HepG2 (cell line): ENCODE results near the gene FGA. TPM values are rescaled to one million over a fixed set of nuclear protein-coding genes. Genes with fewer than 3 reads are reported as not detected.
A peak's percentile ranks its signal among the peaks of the same experiment; 100 is the strongest.

Experiments used
- BRD4 ChIP-seq: sonication (generic); formaldehyde crosslinking; IDR thresholded peaks from 2 replicates; pipeline ENCODE4 v1.4.0; 2020; ENCODE audit warnings: missing genetic modification reagents
- CREM ChIP-seq, 2 experiments: sonication (generic) in 1 of 2; formaldehyde crosslinking in 1 of 2; IDR thresholded peaks; 2 replicates each; pipeline versions ENCODE4 v1.4.0 to v1.6.1; 2016 to 2020; ENCODE audit warnings: antibody characterized with exemption in 1 of 2, mild to moderate bottlenecking in 1 of 2, missing genetic modification reagents in 1 of 2
- FOSL2 ChIP-seq: sonication (generic); formaldehyde crosslinking; IDR thresholded peaks from 2 replicates; pipeline ENCODE4 v1.4.0; 2020; ENCODE audit warnings: missing genetic modification reagents
- FOXO4 ChIP-seq: sonication (generic); formaldehyde crosslinking; conservative IDR thresholded peaks from 2 replicates; pipeline ENCODE4 v1.8.1; 2023; ENCODE audit warnings: missing genetic modification reagents
- HOXA3 ChIP-seq: sonication (generic); formaldehyde crosslinking; IDR thresholded peaks from 2 replicates; pipeline ENCODE4 v1.5.0; 2020; ENCODE audit warnings: missing genetic modification reagents
- ISL2 ChIP-seq: sonication (generic); formaldehyde crosslinking; IDR thresholded peaks from 2 replicates; pipeline ENCODE4 v1.5.0; 2020; ENCODE audit warnings: missing genetic modification reagents
- KLF6 ChIP-seq: IDR thresholded peaks from 2 replicates; pipeline ENCODE4 v1.8.0; 2016; ENCODE audit warnings: missing biosample characterization, missing genetic modification reagents
- NONO ChIP-seq, 2 experiments: fragments of 450-650 bp in 1 of 2; sonication (generic) in 1 of 2; formaldehyde crosslinking in 1 of 2; IDR thresholded peaks in 1 of 2; conservative IDR thresholded peaks in 1 of 2; 2 replicates each; pipeline versions ENCODE4 v1.6.1 to v1.8.0; 2017 to 2022; ENCODE audit warnings: mild to moderate bottlenecking in 1 of 2, missing genetic modification reagents in 1 of 2, moderate library complexity in 1 of 2
- POGK ChIP-seq: sonication (generic); formaldehyde crosslinking; conservative IDR thresholded peaks from 2 replicates; pipeline ENCODE4 v1.8.0; 2022; ENCODE audit warnings: mild to moderate bottlenecking, moderate library complexity, missing genetic modification reagents
- POLR2A ChIP-seq, 2 experiments: IDR thresholded peaks; 2 replicates each; pipeline ENCODE4 v1.6.1; 2011; ENCODE audit warnings: low read depth in 2 of 2, low read length in 2 of 2, mild to moderate bottlenecking in 1 of 2, moderate library complexity in 1 of 2; ENCODE audit not compliant: insufficient read depth in 1 of 2
- RBFOX2 ChIP-seq: fragments of 200-400 bp; formaldehyde crosslinking; IDR thresholded peaks from 2 replicates; pipeline ENCODE4 v1.6.1; 2017; ENCODE audit warnings: low read depth, mild to moderate bottlenecking, low read length
- SALL1 ChIP-seq: sonication (generic); formaldehyde crosslinking; IDR thresholded peaks from 2 replicates; pipeline ENCODE4 v1.8.0; 2022; ENCODE audit warnings: mild to moderate bottlenecking, missing genetic modification reagents
- SATB2 ChIP-seq: sonication (generic); formaldehyde crosslinking; IDR thresholded peaks from 2 replicates; pipeline ENCODE4 v1.5.0; 2020; ENCODE audit warnings: missing genetic modification reagents
- TERF1 ChIP-seq: sonication (generic); formaldehyde crosslinking; IDR thresholded peaks from 2 replicates; pipeline ENCODE4 v1.8.0; 2022; ENCODE audit warnings: mild to moderate bottlenecking, missing genetic modification reagents, moderate library complexity
- ZC3H13 ChIP-seq: sonication (generic); formaldehyde crosslinking; IDR thresholded peaks from 2 replicates; pipeline ENCODE4 v1.8.1; 2023; ENCODE audit warnings: mild to moderate bottlenecking, missing genetic modification reagents, moderate library complexity
- ZNF180 ChIP-seq: sonication (generic); formaldehyde crosslinking; IDR thresholded peaks from 2 replicates; pipeline ENCODE4 v1.4.0; 2020; ENCODE audit warnings: low read depth, missing genetic modification reagents, borderline replicate concordance
- ZNF354B ChIP-seq: sonication (generic); formaldehyde crosslinking; IDR thresholded peaks from 2 replicates; pipeline ENCODE4 v1.8.0; 2022; ENCODE audit warnings: mild to moderate bottlenecking, missing genetic modification reagents
- ZNF704 ChIP-seq: sonication (generic); formaldehyde crosslinking; IDR thresholded peaks from 2 replicates; pipeline ENCODE4 v1.8.1; 2023; ENCODE audit warnings: mild to moderate bottlenecking, inconsistent platforms, moderate library complexity, missing genetic modification reagents, borderline replicate concordance
- ZNF737 ChIP-seq: sonication (generic); formaldehyde crosslinking; IDR thresholded peaks from 2 replicates; pipeline ENCODE4 v1.5.0; 2020; ENCODE audit warnings: missing genetic modification reagents, mild to moderate bottlenecking, borderline replicate concordance
- ZNF773 ChIP-seq: sonication (generic); formaldehyde crosslinking; IDR thresholded peaks from 2 replicates; pipeline ENCODE4 v1.4.0; 2020; ENCODE audit warnings: missing genetic modification reagents, borderline replicate concordance
- polyA plus RNA-seq, 8 experiments: library from polyadenylated mRNA; depleted of rRNA in 3 of 8; stranded (reverse) in 7 of 8; unstranded in 1 of 8; fragments of >200 nt; fragmentation: Illumina TruSeq in 4 of 8; extraction: Trizol in 4 of 8; gene quantifications; 2 replicates each; pipeline versions ENCODE4 v1.2.1 to v1.2.3, GENCODE V29; 2011 to 2016; ENCODE audit warnings: low read depth in 4 of 8, missing spikeins in 1 of 8, mixed read lengths in 1 of 8; ENCODE audit not compliant: insufficient read depth in 1 of 8
- total RNA-seq, 5 experiments: library from RNA; depleted of rRNA; stranded (reverse); fragments of >200 nt; fragmentation: Illumina TruSeq; extraction: Trizol; gene quantifications; 2 replicates each; pipeline ENCODE4 v1.2.3, GENCODE V29; 2016; ENCODE audit warnings: low read depth in 1 of 5
- TF ChIP-seq, protein P1 (sequence below), 2 experiments: fragments of 450-650 bp in 1 of 2; sonication (generic) in 1 of 2; formaldehyde crosslinking; IDR thresholded peaks; 2 replicates each; pipeline versions ENCODE4 v1.5.0 to v1.8.0; 2020 to 2022; ENCODE audit warnings: mild to moderate bottlenecking in 1 of 2, missing genetic modification reagents in 1 of 2
- TF ChIP-seq, protein P2 (sequence below): sonication (generic); formaldehyde crosslinking; IDR thresholded peaks from 2 replicates; pipeline ENCODE4 v1.4.0; 2020; ENCODE audit warnings: mild to moderate bottlenecking, missing genetic modification reagents

The FGA gene
- total and polyA plus RNA-seq, 2 of the 13 experiments (the other 11 are each of a cell fraction or from before 2014, with no cell fraction given), result 640 to 1,523 TPM

DNA sequence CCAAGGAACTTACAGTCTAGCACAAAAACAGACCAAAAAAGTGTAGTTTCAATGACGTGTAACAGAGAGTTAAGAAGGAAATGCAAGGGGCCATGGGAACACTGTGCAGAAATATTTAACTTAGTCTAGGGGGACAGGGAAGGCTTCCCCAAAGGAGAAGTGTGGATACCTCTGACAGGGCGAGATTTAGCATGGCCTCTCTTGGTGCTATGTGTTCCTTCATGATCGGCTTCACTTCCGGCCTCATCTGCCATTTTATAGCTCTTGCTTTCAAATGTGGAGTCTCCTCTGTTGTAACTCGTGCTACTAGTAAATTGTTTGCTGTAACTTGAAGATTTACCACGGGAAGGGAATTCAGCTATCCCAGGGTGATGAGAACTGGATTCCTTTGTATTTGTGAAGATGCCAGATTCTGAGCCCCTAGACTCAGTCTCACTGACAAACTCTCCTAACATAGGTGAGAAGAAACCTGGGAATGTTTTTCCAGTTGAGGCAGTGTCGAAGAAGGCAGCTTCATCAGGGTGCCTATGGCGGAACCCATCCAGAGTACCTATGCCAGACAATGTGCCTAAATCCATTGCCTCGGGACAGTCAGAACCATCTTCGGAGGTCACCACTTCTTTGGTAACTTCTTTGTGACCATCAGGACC lies 5.0 kb downstream of the FGA start (continued):
- no peak for TF ChIP-seq CREM (IDR thresholded peaks at IDR 0.05)
- no peak for TF ChIP-seq CREM (CRISPR knock-in tag; IDR thresholded peaks at IDR 0.05)
- no peak for TF ChIP-seq SATB2 (CRISPR knock-in tag)
- TF ChIP-seq ZNF354B (CRISPR knock-in tag), result no peak
- TF ChIP-seq ZNF737 (CRISPR knock-in tag), result no peak
- TF ChIP-seq HOXA3 (CRISPR knock-in tag), result no peak
- TF ChIP-seq RBFOX2, result peak; percentile 92; the same call in 1 of the 2 replicates
- 0 out of 2 replicates have a peak, but pooled peaks have one; percentile 25 for TF ChIP-seq POGK (CRISPR knock-in tag)
- TF ChIP-seq ZC3H13 (CRISPR knock-in tag), result peak; percentile 79
- TF ChIP-seq, protein P1, sequence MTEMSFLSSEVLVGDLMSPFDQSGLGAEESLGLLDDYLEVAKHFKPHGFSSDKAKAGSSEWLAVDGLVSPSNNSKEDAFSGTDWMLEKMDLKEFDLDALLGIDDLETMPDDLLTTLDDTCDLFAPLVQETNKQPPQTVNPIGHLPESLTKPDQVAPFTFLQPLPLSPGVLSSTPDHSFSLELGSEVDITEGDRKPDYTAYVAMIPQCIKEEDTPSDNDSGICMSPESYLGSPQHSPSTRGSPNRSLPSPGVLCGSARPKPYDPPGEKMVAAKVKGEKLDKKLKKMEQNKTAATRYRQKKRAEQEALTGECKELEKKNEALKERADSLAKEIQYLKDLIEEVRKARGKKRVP (CRISPR knock-in tag; IDR thresholded peaks at IDR 0.05), result 0 out of 4 replicates have a peak, but pooled peaks of 1 of the 2 experiments have one; percentile 24
- no peak for TF ChIP-seq NONO (IDR thresholded peaks at IDR 0.05)
- TF ChIP-seq NONO (CRISPR knock-in tag; conservative IDR thresholded peaks at IDR 0.05), result no peak
- no peak for TF ChIP-seq BRD4
- TF ChIP-seq ZNF704 (CRISPR knock-in tag), result no peak
- TF ChIP-seq POLR2A (IDR thresholded peaks at IDR 0.05; ENCODE audit: insufficient read depth in 1 of 2, low read depth in 2 of 2, low read length in 2 of 2), result peak; percentile 11 to 19; a peak in 1 of 4 replicates
- TF ChIP-seq TERF1, result no peak
- 0 out of 2 replicates have a peak, but pooled peaks have one; percentile 5 for TF ChIP-seq SALL1 (CRISPR knock-in tag)
- no peak for TF ChIP-seq ISL2 (CRISPR knock-in tag)
- TF ChIP-seq ZNF180 (CRISPR knock-in tag), result no peak
- TF ChIP-seq ZNF773, result no peak
- TF ChIP-seq KLF6 (CRISPR knock-in tag), result no peak
- TF ChIP-seq FOSL2, result 0 out of 2 replicates have a peak, but pooled peaks have one; percentile 4
- TF ChIP-seq, protein P2, sequence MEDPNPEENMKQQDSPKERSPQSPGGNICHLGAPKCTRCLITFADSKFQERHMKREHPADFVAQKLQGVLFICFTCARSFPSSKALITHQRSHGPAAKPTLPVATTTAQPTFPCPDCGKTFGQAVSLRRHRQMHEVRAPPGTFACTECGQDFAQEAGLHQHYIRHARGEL, result no peak
- TF ChIP-seq FOXO4 (CRISPR knock-in tag), result 0 out of 2 replicates have a peak, but pooled peaks have one; percentile 78
